ENCODE measurements around the gene SIRPG. TPM values are rescaled to one million over a fixed set of nuclear protein-coding genes. Genes with fewer than 3 reads are reported as not detected.

SIRPG gene
- total and polyA plus RNA-seq, 10 of the 15 experiments (the other 5 are each of a cell fraction or from before 2014, with no cell fraction given) = 1.1 to 13.0 (median 4.1) TPM

GRCh38 chr20:1623501-1624205 is 33.9 kb downstream of the SIRPG start (continued):
- TF ChIP-seq, protein P1, sequence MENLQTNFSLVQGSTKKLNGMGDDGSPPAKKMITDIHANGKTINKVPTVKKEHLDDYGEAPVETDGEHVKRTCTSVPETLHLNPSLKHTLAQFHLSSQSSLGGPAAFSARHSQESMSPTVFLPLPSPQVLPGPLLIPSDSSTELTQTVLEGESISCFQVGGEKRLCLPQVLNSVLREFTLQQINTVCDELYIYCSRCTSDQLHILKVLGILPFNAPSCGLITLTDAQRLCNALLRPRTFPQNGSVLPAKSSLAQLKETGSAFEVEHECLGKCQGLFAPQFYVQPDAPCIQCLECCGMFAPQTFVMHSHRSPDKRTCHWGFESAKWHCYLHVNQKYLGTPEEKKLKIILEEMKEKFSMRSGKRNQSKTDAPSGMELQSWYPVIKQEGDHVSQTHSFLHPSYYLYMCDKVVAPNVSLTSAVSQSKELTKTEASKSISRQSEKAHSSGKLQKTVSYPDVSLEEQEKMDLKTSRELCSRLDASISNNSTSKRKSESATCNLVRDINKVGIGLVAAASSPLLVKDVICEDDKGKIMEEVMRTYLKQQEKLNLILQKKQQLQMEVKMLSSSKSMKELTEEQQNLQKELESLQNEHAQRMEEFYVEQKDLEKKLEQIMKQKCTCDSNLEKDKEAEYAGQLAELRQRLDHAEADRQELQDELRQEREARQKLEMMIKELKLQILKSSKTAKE (IDR thresholded peaks at IDR 0.05; ENCODE audit: low read depth, poor library complexity, severe bottlenecking) = no peak
- TF ChIP-seq SUZ12 (IDR thresholded peaks at IDR 0.05; ENCODE audit: unreplicated experiment) (no peak), MYC (IDR thresholded peaks at IDR 0.05; ENCODE audit: insufficient read depth, insufficient read length, insufficient replicate concordance, low read length, severe bottlenecking) (no peak), ZZZ3 (IDR thresholded peaks at IDR 0.05; ENCODE audit: control insufficient read depth, insufficient read length, low read depth) (no peak)
- TF ChIP-seq, protein P2, sequence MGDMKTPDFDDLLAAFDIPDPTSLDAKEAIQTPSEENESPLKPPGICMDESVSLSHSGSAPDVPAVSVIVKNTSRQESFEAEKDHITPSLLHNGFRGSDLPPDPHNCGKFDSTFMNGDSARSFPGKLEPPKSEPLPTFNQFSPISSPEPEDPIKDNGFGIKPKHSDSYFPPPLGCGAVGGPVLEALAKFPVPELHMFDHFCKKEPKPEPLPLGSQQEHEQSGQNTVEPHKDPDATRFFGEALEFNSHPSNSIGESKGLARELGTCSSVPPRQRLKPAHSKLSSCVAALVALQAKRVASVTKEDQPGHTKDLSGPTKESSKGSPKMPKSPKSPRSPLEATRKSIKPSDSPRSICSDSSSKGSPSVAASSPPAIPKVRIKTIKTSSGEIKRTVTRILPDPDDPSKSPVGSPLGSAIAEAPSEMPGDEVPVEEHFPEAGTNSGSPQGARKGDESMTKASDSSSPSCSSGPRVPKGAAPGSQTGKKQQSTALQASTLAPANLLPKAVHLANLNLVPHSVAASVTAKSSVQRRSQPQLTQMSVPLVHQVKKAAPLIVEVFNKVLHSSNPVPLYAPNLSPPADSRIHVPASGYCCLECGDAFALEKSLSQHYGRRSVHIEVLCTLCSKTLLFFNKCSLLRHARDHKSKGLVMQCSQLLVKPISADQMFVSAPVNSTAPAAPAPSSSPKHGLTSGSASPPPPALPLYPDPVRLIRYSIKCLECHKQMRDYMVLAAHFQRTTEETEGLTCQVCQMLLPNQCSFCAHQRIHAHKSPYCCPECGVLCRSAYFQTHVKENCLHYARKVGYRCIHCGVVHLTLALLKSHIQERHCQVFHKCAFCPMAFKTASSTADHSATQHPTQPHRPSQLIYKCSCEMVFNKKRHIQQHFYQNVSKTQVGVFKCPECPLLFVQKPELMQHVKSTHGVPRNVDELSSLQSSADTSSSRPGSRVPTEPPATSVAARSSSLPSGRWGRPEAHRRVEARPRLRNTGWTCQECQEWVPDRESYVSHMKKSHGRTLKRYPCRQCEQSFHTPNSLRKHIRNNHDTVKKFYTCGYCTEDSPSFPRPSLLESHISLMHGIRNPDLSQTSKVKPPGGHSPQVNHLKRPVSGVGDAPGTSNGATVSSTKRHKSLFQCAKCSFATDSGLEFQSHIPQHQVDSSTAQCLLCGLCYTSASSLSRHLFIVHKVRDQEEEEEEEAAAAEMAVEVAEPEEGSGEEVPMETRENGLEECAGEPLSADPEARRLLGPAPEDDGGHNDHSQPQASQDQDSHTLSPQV (IDR thresholded peaks at IDR 0.05) = no peak
- TF ChIP-seq, protein P3, sequence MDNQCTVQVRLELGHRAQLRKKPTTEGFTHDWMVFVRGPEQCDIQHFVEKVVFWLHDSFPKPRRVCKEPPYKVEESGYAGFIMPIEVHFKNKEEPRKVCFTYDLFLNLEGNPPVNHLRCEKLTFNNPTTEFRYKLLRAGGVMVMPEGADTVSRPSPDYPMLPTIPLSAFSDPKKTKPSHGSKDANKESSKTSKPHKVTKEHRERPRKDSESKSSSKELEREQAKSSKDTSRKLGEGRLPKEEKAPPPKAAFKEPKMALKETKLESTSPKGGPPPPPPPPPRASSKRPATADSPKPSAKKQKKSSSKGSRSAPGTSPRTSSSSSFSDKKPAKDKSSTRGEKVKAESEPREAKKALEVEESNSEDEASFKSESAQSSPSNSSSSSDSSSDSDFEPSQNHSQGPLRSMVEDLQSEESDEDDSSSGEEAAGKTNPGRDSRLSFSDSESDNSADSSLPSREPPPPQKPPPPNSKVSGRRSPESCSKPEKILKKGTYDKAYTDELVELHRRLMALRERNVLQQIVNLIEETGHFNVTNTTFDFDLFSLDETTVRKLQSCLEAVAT (IDR thresholded peaks at IDR 0.05) = no peak

All from GM12878 (cell line).